HPDE6-E6E7 (cell line): Measurements from ENCODE around the gene FER.

Source experiments
- DNase-seq: peaks from one replicate; pipeline ENCODE4 v3.0.0; 2011; ENCODE audit warnings: missing footprints; ENCODE audit errors: extremely low spot score

The FER gene

DNA sequence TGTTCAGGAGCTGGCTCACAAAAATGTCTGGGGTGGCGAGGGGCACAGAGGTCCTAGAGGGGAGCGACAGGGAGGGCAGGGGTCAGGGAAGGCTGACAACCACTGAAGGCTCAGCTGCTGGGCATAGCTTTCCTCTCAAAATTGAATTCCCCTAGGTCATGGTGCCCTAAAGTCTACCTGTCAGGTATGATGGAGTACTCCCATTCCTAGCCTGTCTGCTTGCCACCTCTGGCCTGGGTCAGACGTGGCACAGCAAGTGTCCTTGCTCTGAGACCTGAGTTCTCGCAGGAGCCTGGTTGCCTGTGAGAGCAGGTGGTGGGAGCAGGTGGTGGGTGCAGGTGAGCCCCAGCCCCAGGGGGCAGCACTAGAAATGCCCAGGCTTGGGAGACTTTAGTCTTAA lies 486.7 kb downstream of the FER start:
- no peak for DNase-seq

DNA sequence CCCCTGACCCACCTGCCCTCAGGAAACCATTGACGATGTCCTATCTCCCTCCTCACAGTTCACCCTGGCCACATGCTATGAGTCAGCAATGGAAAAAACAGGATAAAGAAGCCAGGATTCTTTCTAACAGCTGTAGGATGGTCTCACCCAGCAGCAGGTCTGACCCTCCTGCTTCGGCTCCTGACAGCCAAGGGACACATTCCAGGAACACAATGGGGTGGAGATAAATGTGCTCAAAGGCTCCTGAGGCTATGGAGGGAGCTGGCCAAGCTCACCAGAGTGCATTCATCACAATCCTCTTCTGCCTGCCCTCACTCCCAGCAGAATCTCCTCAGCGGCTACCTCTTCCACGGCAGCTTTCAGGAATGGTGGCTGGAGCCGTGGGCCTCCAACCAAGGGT lies 491.8 kb downstream of the FER start:
- DNase-seq = no peak

DNA sequence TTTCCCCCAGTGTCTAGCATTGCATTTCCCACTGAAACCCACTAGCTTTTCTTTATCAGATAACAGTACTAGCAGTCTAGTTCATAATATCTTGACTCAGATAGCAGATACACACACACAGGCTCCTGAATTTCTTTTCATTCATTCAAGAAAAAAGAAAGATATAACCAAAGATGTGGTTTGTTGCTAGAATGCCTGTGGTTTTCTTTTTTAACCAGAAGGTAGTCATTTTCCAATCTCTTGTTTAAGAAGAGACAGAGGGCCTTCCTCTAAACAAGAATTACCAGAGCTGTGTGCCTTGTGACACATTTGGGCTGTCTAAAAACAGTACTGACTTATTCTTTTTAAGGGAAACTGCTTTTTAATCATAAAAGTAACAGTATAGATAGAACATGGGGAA lies 494.8 kb downstream of the FER start:
- no peak for DNase-seq

DNA sequence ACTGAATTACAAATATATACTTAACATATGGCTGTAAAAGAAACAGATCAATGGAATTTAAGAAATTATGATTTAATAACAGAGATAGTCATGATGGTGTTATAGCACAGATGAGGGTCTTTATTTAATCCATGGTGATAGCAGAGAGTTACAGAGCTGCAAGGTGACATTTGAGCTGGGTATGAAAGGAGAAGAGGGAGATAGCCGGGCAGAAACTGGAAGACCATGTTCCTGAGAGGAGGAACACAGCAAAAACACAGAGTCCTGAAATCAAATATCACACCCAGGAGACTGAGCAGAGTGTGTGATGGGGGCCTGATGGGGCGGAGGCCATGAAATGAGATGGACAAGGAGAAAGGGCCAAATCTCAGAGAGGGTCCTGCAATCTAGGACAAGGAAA lies 498.7 kb downstream of the FER start:
- no peak for DNase-seq
